Ramos (cell line): ENCODE measurements around the gene FGFBP1.
"Not testable (repeated sequence)": the region's sequence is repeated elsewhere in the genome, so short reads cannot be mapped to it uniquely, and the experiment has no call there.

Experiments
- in situ Hi-C: fragments of 300-500 bp; cut with MboI; formaldehyde crosslinking; loops from one replicate; pipeline ENCODE4 v1.14.3; 2022; ENCODE audit warnings: low sequenced_read_pairs; ENCODE audit not compliant: unreplicated experiment

FGFBP1 gene

DNA sequence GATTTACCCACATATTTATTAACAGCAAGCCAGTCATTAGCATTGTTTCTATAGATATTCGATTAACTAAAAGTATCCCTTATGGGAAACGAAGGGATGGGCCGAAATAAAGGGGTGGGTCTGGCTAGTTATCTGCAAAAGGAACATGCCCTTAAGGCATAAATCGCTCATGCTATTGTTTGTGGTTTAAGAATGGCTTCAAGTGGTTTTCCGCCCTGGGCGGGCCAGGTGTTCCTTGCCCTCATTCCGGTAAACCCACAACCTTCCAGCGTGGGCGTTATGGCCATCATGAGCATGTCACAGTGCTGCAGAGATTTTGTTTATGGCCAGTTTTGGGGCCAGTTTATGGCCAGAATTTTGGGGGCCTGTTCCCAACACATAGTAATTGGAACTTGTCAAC lies 22.2 kb downstream of the FGFBP1 start:
- in situ Hi-C loops = not testable (repeated sequence)

- in situ Hi-C loops = no loop called here
Observed at GRCh38 chr4:15914736-15915135, 23.8 kb downstream of the FGFBP1 start.

- in situ Hi-C loops = no loop called here
Observed at GRCh38 chr4:15914291-15914690, 24.2 kb downstream of the FGFBP1 start.

GRCh38 chr4:15913631-15913970 lies 24.9 kb downstream of the FGFBP1 start:
- in situ Hi-C loops = no loop called here

- in situ Hi-C loops = no loop called here
Observed at GRCh38 chr4:15912961-15913630, 25.4 kb downstream of the FGFBP1 start.

DNA sequence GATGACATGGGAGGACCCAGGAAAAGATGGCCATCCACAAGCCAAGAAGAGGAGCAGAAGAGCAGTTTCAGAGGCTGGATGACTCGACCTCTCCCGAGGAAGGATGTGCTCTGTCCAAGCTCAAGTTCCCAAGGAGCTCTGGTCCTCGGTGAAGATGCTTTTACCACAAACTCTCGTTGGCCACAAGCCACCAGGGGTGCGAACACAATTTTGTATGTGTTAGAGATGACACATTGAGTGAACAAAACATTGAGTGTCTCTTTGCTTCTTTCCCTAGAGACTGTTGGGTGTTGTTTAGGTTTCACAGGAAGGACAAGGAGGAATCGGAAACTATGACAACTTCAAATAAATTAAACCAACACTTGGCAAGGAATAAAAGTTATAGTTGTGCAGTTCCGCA lies 26.3 kb downstream of the FGFBP1 start:
- in situ Hi-C loops = no loop called here

- in situ Hi-C loops = no loop called here
Observed at GRCh38 chr4:15910155-15910940, 28.2 kb downstream of the FGFBP1 start.

DNA sequence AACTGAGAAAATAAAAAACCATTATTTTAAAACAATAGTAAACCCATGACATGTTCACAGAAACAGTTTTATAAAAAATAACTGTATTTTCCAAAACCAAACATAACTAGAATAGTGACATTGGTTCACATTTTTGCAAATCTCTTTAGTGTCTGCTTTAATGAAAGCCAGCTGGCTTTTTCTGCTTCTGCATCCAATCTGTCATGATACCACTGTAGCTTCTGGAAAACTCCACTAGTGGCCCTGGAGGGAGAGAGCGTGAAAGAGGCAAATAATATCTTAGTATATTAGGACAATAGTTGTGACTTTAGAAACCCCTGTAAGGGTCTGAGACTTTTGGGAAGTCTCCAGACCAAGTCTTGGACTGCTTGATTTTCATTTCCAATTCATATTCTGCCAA lies 31.1 kb downstream of the FGFBP1 start:
- in situ Hi-C loops = no loop called here

DNA sequence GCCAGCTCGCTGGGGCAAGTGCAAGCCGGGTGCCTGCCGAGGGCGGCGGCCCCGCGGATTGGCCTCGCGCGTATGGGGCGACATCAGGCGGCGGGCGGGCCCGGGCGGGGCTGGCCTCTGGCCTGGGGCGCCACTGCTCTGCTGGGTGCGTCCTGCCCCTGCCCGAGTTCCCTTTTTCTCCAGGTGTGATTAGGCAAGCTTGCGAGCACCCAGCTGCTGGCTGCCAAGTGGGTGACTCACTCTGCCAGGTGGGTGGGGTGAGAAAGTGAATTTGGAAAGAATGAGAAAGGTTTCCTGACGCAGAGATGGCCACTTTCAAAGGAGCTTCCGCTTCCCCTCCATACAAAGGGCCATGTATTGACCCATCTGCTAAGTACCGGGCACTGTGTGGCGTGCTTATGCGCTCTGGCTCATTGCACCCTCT lies 32.5 kb downstream of the FGFBP1 start:
- in situ Hi-C loops = no loop called here

- in situ Hi-C loops = no loop called here
Observed at GRCh38 chr4:15902746-15903145, 35.8 kb downstream of the FGFBP1 start.

DNA sequence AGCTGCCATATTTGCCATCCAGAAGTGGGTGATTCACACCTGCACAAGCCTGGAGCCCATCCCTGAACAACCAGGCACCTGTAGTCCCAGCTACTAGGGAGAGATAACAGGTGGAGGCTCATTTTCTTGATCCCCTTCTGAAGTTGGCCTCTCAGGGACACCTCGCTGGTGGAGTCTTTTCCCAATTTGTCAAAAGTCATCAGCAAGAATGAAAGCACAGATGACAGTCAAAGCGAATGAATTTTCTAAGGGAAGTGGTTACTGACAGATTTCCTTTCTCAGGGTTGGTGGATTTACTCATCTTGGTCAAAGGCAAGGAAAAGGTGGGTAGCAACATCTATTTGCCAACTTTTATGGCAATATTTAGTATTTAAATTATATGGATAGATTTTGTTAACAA lies 36.5 kb downstream of the FGFBP1 start:
- in situ Hi-C loops = no loop called here

DNA sequence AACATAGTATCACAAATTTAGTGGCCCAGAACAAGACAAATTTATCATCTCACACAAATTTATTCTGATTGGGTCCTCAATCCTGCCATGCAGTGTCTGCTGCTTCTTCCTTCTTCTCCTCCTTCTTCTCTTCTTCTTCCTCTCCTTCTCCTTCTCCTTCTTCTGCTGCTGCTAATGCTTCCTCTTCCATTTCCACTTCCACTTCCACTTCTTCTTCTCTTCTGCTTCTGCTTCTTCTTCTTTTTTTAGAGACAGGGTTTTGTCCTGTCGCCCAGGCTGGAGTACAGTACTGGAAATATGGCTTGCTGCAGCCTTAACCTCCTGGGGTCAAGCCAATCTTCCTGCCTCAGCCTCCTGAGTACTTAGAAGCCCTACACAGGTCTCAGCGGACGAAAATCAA lies 37.5 kb downstream of the FGFBP1 start:
- in situ Hi-C loops = no loop called here

DNA sequence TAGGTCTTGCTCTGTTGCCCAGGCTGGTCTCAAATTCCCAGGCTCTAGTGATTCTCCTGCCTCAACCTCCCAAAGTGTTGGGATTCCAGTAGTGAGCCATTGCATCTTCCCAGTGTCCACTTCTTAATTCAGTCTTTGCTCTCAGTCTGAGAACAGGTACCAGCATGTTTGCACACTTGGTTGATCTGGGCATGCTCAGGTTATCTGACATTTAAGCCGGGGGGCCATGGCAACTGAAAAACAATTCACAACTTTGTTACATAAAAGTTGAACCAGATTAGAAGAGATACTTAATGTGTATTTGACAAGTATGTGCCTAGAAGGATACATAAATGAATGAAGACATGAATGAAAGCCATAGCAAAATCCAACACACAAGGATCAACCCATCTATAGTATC lies 39.0 kb downstream of the FGFBP1 start:
- in situ Hi-C loops = no loop called here

- in situ Hi-C loops = no loop called here
Observed at GRCh38 chr4:15898902-15899301, 39.6 kb downstream of the FGFBP1 start.

GRCh38 chr4:15897577-15897976 lies 41.0 kb downstream of the FGFBP1 start:
- in situ Hi-C loops = no loop called here

DNA sequence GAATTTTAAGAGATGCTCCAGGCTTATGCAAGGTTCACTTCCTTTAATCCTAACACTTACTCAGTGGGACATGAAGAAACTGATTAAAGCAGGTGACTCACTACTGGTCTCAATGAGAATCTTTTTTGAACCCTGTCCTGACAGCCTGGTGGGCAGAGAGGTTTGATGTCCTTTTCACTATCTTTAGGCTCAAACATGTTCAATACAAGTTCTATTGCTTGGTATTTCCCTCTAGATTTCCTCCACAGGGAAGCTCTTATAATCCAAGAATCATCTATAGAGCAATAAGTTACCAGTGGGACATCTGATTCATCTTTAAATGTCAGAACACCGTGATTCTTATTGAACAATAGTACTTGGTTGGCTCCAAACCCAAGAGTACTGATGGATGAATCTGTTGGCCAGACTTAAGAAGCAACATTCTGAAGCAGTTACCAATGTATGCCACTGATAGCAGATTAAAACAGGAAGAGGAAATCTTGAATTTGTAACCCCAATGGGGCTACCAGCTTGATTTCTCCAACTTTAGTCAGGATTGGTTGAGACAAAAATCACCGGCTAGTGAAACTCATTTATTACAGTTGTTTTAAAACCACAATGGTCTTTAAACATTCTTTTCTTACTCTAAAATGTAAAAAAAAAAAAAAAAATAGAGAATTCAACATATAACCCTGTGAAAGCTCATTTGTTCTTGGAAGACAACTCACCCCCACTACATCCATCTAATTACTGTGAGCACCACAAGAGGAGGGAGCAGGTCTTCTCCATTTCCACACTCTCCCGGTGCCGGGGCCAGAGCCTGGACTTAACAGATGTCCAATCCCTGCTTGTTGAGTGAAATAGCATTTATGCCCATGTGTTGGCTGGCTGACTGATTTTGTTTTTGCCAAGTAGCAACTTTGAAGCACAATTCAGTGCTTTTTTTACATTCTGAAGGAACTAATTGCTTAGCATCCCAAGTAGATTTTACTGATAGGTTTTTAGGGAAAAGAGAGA lies 43.3 kb downstream of the FGFBP1 start:
- in situ Hi-C loops = no loop called here

DNA sequence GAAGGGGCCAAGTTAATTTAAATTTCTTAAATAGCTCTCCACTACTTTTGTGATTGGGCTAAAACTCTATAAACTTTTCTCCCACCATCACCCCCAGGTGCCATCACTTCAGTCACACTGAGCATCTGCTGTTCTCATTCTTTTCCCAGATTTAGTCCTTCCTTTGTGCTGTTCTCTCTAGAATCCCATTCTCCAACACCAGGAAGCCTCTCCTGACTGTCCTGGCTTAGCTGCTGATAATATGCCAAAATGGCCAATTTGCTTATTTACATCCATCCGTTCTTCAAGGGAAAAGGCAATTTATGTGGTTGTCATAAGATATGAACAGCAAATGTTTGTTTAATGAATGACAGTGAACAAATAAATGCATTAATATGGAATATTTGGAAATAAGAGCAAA lies 44.1 kb downstream of the FGFBP1 start:
- in situ Hi-C loops = no loop called here

DNA sequence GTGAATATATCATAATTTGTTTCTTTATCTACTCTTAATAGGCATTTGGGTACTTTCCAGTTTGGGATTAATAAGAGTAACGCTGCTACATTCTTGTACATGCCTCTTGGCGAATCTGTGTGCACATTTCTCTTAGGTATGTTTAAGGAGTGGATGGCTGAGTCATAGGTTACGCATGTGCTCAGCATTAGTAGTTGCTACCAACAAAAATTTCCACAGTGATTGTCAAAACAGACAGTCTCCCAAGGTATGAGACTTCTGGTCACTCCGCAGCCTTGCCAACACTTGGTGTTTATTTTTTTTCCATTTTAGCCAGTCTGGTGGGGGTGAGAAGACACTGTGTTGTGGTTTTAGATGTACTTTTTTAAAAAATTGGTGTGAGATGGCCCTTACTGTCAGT lies 44.6 kb downstream of the FGFBP1 start:
- in situ Hi-C loops = no loop called here

- in situ Hi-C loops = no loop called here
Observed at GRCh38 chr4:15891312-15891711, 47.2 kb downstream of the FGFBP1 start.

DNA sequence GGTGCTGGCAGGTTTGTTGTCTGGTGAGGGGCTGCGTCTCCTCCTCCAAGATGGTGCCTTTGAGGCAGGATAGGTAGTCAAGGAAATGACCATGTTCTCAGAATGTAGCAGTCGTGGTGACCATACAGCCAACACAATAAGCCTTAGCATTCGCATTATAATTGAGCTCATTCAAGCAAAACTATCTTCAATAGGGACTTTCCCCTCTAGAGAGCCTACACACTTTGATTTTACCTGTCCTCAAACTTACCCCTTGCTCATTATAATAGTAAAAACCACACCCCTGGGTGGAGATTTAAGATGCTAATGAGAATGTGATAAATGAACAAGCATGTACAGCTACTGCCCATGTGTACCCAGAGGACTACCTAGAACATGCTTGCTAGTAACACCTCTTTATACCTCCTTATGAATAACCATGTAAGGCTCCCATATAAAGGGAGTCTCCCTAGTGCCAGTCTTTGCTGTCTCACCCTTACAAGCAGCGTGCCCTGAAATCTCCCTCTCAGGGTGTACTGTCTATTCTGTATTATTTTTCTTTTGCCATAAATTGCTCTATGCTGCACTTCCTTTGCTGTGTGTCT lies 48.2 kb downstream of the FGFBP1 start:
- in situ Hi-C loops = no loop called here
